Central memory CD8-positive, alpha-beta T cell (primary cell): ENCODE measurements around the gene ARHGEF35.

ENCODE experiments used
- ATAC-seq: fragments of 150-1000 bp; cut with Tn5 transposase; replicated peaks from 2 replicates; pipeline ENCODE4 v1.10.0; 2022; ENCODE audit warnings: mild to moderate bottlenecking, moderate FRiP score, moderate number of reproducible peaks; ENCODE audit not compliant: poor library complexity, severe bottlenecking; ENCODE audit errors: extremely low read depth
- DNase-seq, 2 donors: peaks; one replicate each; pipeline ENCODE4 v3.0.0; 2021; ENCODE audit warnings: low spot score in 2 of 2
- H3K27ac Mint-ChIP-seq: one replicate; pipeline ENCODE4 v1.8.0; 2022; ENCODE audit warnings: low read depth, mild to moderate bottlenecking, moderate library complexity, mixed read lengths
- H3K27me3 Mint-ChIP-seq: one replicate; pipeline ENCODE4 v1.8.0; 2022; ENCODE audit warnings: mixed read lengths
- H3K36me3 Mint-ChIP-seq: one replicate; pipeline ENCODE4 v1.8.0; 2022; ENCODE audit warnings: mild to moderate bottlenecking, moderate library complexity, mixed read lengths; ENCODE audit not compliant: insufficient read depth
- H3K4me1 Mint-ChIP-seq: one replicate; pipeline ENCODE4 v1.8.0; 2022; ENCODE audit warnings: mixed read lengths
- H3K4me3 Mint-ChIP-seq: one replicate; pipeline ENCODE4 v1.8.0; 2022; ENCODE audit warnings: mild to moderate bottlenecking, moderate library complexity, mixed read lengths
- H3K9me3 Mint-ChIP-seq: one replicate; pipeline ENCODE4 v1.8.0; 2022; ENCODE audit warnings: mixed read lengths

ARHGEF35 gene

GRCh38 chr7:144164784-144165183, 30.8 kb downstream of the ARHGEF35 start:
- H3K9me3 Mint-ChIP-seq: no peaks in the 10 kb centered on the region
- no peak for ATAC-seq
- no peak for DNase-seq
- H3K27me3 Mint-ChIP-seq: peaks cover 46% of the 10 kb centered on the region
- no peak overlapping the region for H3K4me3 Mint-ChIP-seq
- no peaks in the 10 kb centered on the region for H3K36me3 Mint-ChIP-seq
- no peaks in the 10 kb centered on the region for H3K4me1 Mint-ChIP-seq
- no peak overlapping the region for H3K27ac Mint-ChIP-seq

- H3K4me3 Mint-ChIP-seq: no peak overlapping the region
- no peak overlapping the region for H3K27ac Mint-ChIP-seq
- no peaks in the 10 kb centered on the region for H3K4me1 Mint-ChIP-seq
- peaks cover 54% of the 10 kb centered on the region for H3K27me3 Mint-ChIP-seq
- no peaks in the 10 kb centered on the region for H3K9me3 Mint-ChIP-seq
- no peaks in the 10 kb centered on the region for H3K36me3 Mint-ChIP-seq
- ATAC-seq: no peak
- no peak for DNase-seq
These were observed 36.8 kb downstream of the ARHGEF35 start for GRCh38 chr7:144158861-144159260.

GRCh38 chr7:144148224-144148827, 47.3 kb downstream of the ARHGEF35 start:
- H3K27ac Mint-ChIP-seq: no peak overlapping the region
- peaks cover 2% of the 10 kb centered on the region for H3K36me3 Mint-ChIP-seq
- H3K4me1 Mint-ChIP-seq: no peaks in the 10 kb centered on the region
- DNase-seq (no peak), ATAC-seq (no peak)
- peaks cover 39% of the 10 kb centered on the region for H3K27me3 Mint-ChIP-seq
- H3K4me3 Mint-ChIP-seq: no peak overlapping the region
- H3K9me3 Mint-ChIP-seq: peaks cover 31% of the 10 kb centered on the region

DNA sequence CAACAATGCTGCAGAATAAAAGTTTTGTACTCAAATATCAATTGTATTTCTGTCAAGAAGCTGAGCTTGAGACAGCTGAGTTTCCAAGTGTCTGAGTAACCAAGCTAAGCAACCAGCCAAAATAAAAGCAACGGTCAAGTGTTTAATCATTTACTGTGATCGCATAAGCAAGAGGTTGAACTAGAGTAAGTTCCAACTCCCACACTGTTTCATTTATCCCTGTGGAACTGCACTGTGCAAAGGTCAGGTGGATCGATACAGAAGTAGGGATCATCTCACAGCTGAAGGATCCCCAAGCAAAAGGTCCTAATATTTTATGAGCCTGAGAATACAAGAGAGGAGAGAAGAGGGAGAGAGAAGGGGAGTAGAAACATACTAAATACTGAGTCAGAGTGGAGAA, 51.2 kb downstream of the ARHGEF35 start:
- no peaks in the 10 kb centered on the region for H3K4me1 Mint-ChIP-seq
- no peak for DNase-seq
- H3K4me3 Mint-ChIP-seq: no peak overlapping the region
- H3K36me3 Mint-ChIP-seq: no peaks in the 10 kb centered on the region
- H3K9me3 Mint-ChIP-seq: peaks cover 23% of the 10 kb centered on the region
- H3K27me3 Mint-ChIP-seq: peaks cover 17% of the 10 kb centered on the region
- H3K27ac Mint-ChIP-seq: no peak overlapping the region
- no peak for ATAC-seq

DNA sequence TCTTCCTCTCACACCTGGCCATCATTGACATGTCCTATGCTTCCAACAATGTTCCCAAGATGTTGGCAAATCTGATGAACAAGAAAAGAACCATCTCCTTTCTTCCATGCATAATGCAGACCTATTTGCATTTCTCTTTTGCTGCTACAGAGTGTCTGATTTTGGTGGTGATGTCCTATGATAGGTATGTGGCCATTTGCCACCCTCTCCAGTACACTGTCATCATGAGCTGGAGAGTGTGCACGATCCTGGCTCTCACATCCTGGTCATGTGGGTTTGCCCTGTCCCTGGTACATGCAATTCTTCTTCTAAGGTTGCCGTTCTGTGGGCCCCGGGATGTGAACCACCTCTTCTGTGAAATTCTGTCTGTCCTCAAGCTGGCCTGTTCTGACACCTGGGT, 53.4 kb downstream of the ARHGEF35 start:
- no peak for DNase-seq
- H3K27ac Mint-ChIP-seq: no peak overlapping the region
- peaks cover 3% of the 10 kb centered on the region for H3K9me3 Mint-ChIP-seq
- ATAC-seq: no peak
- H3K36me3 Mint-ChIP-seq: no peaks in the 10 kb centered on the region
- no peak overlapping the region for H3K4me3 Mint-ChIP-seq
- H3K27me3 Mint-ChIP-seq: peaks cover 10% of the 10 kb centered on the region
- no peaks in the 10 kb centered on the region for H3K4me1 Mint-ChIP-seq

- no peaks in the 10 kb centered on the region for H3K4me1 Mint-ChIP-seq
- H3K36me3 Mint-ChIP-seq: no peaks in the 10 kb centered on the region
- DNase-seq (no peak), ATAC-seq (no peak)
- H3K9me3 Mint-ChIP-seq: no peaks in the 10 kb centered on the region
- H3K4me3 Mint-ChIP-seq: no peak overlapping the region
- no peaks in the 10 kb centered on the region for H3K27me3 Mint-ChIP-seq
- H3K27ac Mint-ChIP-seq: no peak overlapping the region
These were observed 58.1 kb downstream of the ARHGEF35 start for GRCh38 chr7:144137501-144137900.
